SKM-1 treated with dmso at 0.1 percent for 144 hours (cell line): ENCODE data around the gene SND1.

Source experiments
- DNase-seq: peaks from one replicate; lab custom pipeline; 2025; ENCODE audit not compliant: unreplicated experiment; lab: John Stamatoyannopoulos, UW

SND1 gene

DNA sequence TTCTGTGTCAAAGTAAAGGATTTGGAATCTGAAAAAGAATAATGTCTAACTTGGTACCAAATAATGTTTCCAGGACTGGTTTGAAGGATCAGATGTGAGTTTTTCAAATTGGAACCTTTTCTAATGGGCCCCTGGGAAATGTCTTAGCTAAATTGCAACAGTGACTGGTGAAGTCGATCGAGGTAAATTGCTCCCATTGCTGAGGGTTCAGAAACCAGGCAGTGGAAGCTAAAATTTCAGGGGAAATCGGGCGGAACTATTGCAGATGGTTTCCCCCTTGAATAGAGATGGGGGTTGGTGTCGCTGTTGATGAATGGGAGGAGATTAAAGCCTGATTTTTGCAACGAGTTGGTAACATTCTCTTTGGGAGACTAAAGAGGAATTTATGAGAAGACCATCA, 112.7 kb downstream of the SND1 start:
- DNase-seq: no peak

DNA sequence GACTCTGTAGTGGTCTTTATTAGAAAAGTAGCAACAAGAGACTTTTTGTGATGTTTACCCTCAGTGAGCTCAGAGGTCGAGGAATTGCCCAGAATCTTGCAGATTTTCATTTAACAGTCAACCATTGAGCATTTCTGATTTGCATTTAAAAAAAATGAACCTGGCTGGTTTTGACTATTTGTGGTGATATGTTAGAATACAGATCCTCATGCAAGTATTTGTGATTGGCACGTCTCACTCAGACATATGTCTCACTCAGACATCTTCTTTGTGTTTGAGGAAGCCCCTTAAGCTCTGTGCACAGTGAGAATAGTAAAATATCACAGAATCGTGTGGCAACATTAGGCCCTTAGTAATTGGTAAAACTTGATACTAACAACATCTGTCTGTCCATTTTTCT, 113.2 kb downstream of the SND1 start:
- no peak for DNase-seq

- no peak for DNase-seq
Measured at GRCh38 chr7:127766831-127767459, 115.0 kb downstream of the SND1 start.

- no peak for DNase-seq
Measured at GRCh38 chr7:127768241-127768640, 116.2 kb downstream of the SND1 start.

DNA sequence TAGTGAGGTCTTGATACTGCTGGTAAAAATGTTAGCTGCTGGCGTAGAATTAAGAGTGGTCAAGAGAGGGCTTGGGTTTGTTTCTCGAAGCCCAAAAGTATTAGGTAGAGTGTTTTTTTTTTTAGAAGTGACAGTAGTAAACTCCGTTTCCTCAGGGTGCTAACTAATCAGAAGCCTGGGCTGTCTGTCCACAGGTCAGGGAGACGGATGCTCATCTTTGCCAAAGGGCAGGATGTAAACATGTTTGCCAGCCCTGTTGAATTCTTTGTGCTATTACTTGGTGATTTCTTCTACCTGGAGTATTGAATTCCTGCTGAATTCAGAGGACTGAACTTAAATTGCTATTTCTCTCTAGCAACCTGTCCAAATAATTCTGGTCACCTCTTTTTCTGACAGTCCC, 117.1 kb downstream of the SND1 start:
- DNase-seq: no peak

DNA sequence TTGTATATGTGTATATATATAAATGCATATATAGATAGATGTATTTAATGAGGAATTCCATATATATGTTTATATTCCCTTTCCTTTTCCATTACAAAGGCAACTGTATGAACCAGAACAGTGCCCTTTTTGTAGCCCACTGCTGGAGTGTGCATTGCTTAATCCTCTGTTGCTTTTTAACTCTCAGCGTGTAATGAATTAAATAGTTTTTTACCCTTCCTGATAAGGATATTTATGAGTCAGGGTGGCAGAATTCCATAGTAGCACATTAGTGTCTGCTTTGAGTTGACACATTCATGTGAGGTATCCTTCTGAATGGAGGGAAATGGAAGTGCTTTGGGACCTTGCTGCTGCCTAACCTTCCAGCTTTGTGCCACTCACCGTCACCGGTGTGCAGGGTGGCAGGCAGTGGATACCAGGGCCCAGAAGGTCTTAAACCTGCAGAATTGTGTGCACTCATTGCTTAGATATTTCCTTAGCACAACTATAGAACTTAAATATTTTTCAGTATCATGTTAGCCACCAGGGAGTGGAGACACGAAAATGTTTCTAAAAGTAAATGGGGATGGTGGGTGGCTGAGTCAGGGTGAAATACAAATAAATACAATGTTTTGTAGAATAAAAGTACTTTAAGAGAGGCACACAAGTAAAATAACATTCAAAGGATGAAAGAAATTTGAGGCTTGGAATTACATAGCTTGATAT, 117.9 kb downstream of the SND1 start:
- no peak for DNase-seq

DNA sequence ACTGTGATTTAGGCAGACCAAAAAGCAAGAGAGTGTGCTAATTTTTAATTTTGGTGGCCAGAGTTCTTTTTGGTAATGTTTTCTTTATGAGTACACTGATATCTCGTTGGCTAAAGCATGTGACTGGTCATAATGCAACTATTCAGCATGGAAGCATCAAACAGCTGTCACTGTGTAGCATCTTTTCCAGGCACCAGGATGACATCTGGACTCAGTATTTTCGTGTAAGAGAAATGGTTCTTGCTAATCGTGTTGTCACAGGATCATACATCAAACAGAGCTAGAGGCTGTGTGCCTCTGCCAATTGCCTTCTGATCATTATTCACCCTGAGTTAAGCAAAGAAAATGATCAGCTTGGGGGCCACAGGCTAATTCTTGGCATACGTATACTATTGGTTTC, 118.9 kb downstream of the SND1 start:
- no peak for DNase-seq

DNA sequence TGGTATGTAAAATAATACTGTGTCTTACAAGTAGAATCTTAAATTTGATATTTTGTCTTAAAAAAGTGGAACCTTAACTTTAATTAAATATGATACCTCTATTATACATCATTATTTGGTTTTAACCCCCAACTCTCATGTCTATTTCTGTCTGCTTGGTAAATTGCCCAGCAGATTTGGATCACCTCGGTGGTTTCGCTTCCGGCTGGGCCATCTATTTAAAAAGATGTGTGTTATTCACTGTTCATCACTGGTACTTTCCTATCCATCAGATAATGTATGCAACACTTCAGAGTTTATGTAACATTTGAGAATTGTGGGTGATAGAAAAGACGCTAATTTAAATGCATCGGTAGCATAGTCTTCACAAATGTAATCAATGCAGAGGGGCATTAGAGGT, 119.7 kb downstream of the SND1 start:
- no peak for DNase-seq

DNA sequence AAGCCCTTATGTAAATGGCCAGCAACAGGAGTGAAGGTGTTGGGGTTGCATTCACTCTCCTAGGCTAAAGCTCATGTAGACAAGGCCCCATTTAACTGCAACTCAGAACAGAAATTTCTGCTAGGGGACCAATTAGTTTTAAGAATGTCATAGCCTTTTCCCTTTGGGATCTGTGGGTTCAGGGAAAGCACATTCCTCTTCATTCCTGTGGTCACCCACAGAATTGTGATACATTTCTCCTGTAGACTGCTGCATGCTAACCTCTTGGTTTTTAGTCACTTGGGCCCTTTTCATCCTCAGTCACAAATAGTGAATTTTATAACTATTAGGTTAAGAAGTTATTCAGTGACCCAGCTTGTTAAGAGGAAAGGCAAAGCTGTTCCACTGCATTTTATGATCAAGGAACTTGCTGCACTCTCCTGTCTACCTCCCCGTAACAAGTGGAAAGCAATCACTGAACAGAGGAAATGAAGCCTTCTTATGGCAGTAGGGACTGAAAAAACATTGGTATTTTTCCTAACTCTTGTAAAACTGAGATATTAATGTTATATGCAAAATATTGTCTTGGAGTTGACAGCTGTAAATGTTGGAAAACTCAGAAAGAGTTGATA, 124.9 kb downstream of the SND1 start:
- DNase-seq: no peak

- DNase-seq: no peak
Measured at GRCh38 chr7:127780489-127780888, 128.5 kb downstream of the SND1 start.

DNA sequence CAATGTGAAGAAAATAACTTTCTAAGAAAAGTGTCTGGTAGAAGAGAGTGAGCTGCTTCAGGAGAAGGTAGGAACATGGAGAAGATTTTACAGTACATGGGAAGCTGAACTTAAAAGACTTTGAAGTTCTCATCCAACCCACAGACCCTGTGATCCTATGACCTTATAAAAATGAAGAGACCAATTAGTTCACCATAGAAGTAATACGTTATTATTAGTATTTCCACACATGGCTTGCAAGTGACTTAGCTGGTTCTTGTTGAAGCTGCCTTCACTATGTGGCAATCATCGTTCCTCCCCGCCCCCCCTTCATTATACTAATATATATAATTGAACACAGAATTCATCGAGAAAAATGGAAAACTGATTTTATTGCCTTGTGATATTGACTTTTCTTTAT, 129.1 kb downstream of the SND1 start:
- DNase-seq: no peak

DNA sequence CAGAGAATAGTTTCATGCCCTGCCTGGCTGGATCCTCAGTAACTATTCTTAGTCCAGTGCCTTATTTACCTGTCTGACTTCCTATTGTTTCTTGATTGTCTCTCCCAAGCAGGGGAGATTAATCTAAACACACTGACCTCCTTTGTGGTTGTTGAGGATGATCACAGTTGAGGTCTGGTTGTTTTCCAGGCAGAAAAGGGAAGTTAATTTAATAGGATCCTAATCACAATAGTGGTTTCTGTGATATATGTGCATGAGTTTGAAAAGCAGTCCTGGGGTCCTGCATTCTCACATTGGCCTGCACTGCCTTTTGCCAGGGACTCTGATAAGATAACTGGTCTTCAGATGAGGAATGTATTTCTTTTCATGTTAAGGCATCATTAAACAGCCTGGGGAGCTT, 130.1 kb downstream of the SND1 start:
- peak; percentile 8 for DNase-seq

DNA sequence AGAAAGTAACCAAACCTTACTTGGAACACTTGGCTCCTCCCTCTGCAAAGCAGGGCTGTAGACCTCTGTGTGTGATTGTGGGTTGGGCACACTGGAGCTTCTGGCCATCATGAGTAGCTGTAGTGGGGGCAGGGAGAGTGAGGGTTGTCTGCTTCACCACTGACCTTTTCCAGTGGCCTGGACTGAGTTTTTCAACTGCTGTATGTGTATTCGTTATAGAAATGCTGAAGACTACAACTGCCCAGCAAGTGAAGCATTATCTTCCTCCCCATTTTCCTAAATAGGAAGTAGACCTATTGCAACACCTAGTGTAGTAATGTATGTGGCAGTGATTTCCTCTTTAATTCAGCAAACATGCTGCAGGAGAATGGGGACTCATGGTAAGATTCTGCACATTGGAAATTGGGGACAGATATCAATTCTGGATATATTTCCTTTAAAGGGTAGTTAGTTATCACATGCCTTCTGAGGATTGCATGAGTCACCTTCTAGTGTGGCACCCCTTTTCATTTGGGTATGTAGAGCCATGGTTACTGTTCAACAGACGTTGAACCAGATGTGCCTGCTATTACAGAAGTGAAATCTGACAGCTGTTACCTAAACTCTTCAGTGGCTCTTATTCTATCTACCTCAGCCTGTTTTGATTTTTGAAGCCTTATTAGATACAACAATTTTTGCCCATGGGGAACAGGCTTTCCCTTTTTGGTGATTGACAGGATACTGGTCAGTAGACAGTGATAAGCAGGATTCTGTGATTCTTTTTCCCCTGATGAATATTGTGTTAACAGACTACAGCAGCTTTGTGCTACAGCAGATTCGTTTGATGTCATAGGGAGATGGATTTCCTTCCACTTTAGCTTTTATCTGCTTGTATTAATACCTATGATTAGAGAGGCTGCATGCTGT, 130.9 kb downstream of the SND1 start:
- peak; percentile 69 for DNase-seq

DNA sequence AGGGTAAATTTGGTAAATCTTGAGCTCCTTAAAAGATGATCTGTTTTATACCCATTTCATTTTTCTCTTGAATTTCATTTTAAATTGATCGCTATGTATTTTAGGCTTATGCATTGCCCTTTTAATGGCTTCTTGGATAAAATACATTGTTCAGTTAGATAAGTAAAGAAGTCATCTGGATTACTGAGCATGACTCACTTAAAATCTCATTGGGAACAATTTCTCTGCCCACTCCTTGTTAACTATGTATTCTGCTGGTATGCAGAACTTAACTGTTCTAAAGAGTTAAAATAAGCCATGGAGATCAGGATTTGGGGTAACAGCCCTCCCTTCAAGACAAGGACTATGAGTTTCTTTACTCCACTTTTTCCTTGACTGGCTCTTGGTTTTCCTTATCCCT, 134.2 kb downstream of the SND1 start:
- DNase-seq: no peak

DNA sequence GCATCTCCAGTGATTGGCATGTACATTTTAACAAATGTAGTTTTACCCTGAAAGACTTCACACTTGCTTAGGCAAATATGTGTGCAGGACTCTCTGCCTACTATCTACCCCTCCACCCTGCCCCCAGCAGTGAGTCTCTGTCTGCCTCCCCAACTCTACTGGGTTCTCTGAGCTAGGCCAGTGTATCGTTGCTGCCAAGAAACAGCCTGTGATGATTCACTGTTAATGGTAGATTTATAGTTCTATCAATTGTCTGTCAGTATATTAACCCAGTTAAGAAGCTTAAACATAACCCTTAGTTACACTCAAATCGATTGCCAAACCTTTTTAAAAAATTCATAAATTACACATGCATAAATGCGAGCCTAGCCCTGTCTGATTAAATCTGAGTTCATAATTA, 137.0 kb downstream of the SND1 start:
- DNase-seq: no peak

- DNase-seq: no peak
Measured at GRCh38 chr7:127791446-127792189, 139.6 kb downstream of the SND1 start.

GRCh38 chr7:127792528-127793342, 140.7 kb downstream of the SND1 start:
- peak; percentile 53 for DNase-seq

GRCh38 chr7:127793582-127793981, 141.6 kb downstream of the SND1 start:
- no peak for DNase-seq

DNA sequence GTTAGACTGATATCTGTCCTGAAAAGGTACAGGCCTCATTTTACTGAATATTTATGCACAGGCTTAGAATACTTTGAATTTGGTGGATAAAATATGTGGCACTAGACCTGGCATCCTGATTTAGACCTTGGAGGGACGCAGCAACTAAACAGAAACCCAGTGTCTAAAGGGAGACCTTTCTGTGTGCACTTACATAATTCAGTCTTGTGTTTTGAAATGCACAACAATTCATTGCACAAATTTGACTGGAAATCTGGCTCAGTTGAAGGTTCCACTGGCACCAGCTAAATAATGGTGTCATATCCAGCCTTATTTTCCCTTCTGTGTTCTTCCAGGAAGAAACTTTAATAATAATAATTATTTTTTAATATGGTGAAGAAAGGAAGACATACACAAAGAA, 142.1 kb downstream of the SND1 start:
- DNase-seq: no peak

- no peak for DNase-seq
Measured at GRCh38 chr7:127794551-127794950, 142.6 kb downstream of the SND1 start.
